Choroid plexus epithelial cell (primary cell): Measurements from ENCODE around the gene GJA3.
"Not testable (repeated sequence)": the region's sequence is repeated elsewhere in the genome, so short reads cannot be mapped to it uniquely, and the experiment has no call there.

Experiments used
- DNase-seq: peaks from one replicate; pipeline ENCODE4 v3.0.0-alpha.2; 2010; ENCODE audit warnings: low read depth
- H3K4me3 ChIP-seq: 2 replicates; pipeline ENCODE4 v1.5.1; 2011; ENCODE audit warnings: low read depth, mild to moderate bottlenecking, control low read depth, low read length, moderate library complexity
- CTCF ChIP-seq: conservative IDR thresholded peaks from 2 replicates; pipeline ENCODE4 v1.5.1; 2011; ENCODE audit warnings: low read depth, mild to moderate bottlenecking, control low read depth, inconsistent platforms, low read length, moderate library complexity

GJA3 gene

GRCh38 chr13:20161275-20161950, 561 bp upstream of the GJA3 start:
- no peak for DNase-seq
- H3K4me3 ChIP-seq = peak overlapping the region; percentile 45
- no peak for TF ChIP-seq CTCF

GRCh38 chr13:20159646-20160305, 1.1 kb downstream of the GJA3 start:
- peak; percentile 23 for DNase-seq
- no peak for TF ChIP-seq CTCF
- no peak overlapping the region for H3K4me3 ChIP-seq

- no peak overlapping the region for H3K4me3 ChIP-seq
- DNase-seq = no peak
- no peak for TF ChIP-seq CTCF
Measured at GRCh38 chr13:20157151-20157796, 3.6 kb downstream of the GJA3 start.

GRCh38 chr13:20156702-20157101, 4.2 kb downstream of the GJA3 start:
- no peak for TF ChIP-seq CTCF
- H3K4me3 ChIP-seq = no peak overlapping the region

GRCh38 chr13:20153290-20153689, 7.6 kb downstream of the GJA3 start:
- DNase-seq, H3K4me3 ChIP-seq: not testable (repeated sequence)

More at GRCh38 chr13:20156702-20157101, 4.2 kb downstream of the GJA3 start:
- no peak for DNase-seq

GRCh38 chr13:20151612-20152011, 9.2 kb downstream of the GJA3 start:
- no peak for TF ChIP-seq CTCF
- no peak for DNase-seq
- H3K4me3 ChIP-seq = no peak overlapping the region

GRCh38 chr13:20151016-20151415, 9.8 kb downstream of the GJA3 start:
- H3K4me3 ChIP-seq = no peak overlapping the region
- TF ChIP-seq CTCF = no peak
- DNase-seq = no peak
